ENCODE data around the gene SKA1. TPM values are rescaled to one million over a fixed set of nuclear protein-coding genes. Genes with fewer than 3 reads are reported as not detected.

The SKA1 gene
- total RNA-seq, 1 experiment from 2014 or later = 20.6 TPM

DNA sequence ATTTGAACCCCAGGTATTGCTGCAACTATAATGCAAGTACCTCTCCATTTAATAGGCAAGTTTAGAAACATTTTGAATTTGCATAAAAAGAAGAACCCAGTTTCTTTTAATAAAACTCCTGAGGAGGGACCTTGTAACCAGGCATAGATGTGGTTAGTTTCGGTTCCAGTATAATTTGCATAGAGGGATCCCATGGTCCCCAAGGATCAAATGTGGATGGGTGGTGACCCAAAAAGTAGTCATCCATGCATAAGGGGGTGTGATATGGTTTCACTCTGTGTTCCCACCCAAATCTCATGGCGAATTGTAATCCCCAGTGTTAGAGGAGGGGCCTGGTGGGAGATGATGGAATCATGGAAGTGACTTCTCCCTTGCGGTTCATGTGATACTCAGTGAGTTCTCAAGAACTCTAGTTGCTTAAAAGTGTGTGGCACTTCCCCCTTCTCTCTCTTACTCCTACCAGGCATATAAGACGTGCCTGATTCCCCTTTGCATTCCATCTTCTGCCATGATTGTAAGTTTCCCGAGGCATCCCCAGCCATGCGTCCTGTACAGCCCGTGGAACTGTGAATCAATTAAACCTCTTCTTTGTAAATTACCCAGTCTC, 40.2 kb upstream of the SKA1 start:
- Histone ChIP-seq H2BK5ac (ENCODE audit: insufficient read length, low read length) (no peak overlapping the region), H2BK20ac (ENCODE audit: low read depth, low read length, poor library complexity, severe bottlenecking) (no peak overlapping the region), H3T11ph (ENCODE audit: low read length) (no peak overlapping the region), H3K27ac (ENCODE audit: insufficient read length, low read depth, low read length) (no peak overlapping the region), H2AK5ac (ENCODE audit: insufficient read length, low read length) (no peak overlapping the region), H3K23ac (ENCODE audit: insufficient read length, low read depth, low read length) (no peak overlapping the region), H4K5ac (ENCODE audit: insufficient read length, low read depth, low read length) (no peak overlapping the region), H2BK12ac (ENCODE audit: insufficient read length, low read depth, low read length) (no peak overlapping the region), H4K8ac (replicated peaks; ENCODE audit: insufficient read length, low read depth, low read length) (no peak overlapping the region), H3K23me2 (ENCODE audit: insufficient read length, low read depth, low read length, poor library complexity, severe bottlenecking) (no peaks in the 10 kb centered on the region), H2AFZ (ENCODE audit: low read length) (no peak overlapping the region), H2BK120ac (ENCODE audit: low read depth, low read length, poor library complexity, severe bottlenecking) (no peak overlapping the region), H4K20me1 (ENCODE audit: control insufficient read depth, insufficient read depth, insufficient read length) (no peaks in the 10 kb centered on the region), H3K18ac (ENCODE audit: insufficient read length, low read depth, low read length) (no peak overlapping the region), H3K4me2 (ENCODE audit: insufficient read depth, insufficient read length, low read length) (no peak overlapping the region), H3K9me3 (ENCODE audit: control insufficient read depth, low read depth, low read length) (no peaks in the 10 kb centered on the region), H3K79me2 (ENCODE audit: insufficient read depth, low read length) (no peaks in the 10 kb centered on the region), H3K4ac (ENCODE audit: low read depth, low read length) (no peak overlapping the region), H4K91ac (ENCODE audit: insufficient read length, low read depth, low read length) (no peak overlapping the region), H3K56ac (ENCODE audit: insufficient read length, low read depth, low read length) (no peak overlapping the region), H3K79me1 (ENCODE audit: insufficient read depth, low read depth, low read length, poor library complexity, severe bottlenecking) (no peaks in the 10 kb centered on the region), H3K4me1 (ENCODE audit: insufficient read depth, low read length) (no peaks in the 10 kb centered on the region), H3K14ac (ENCODE audit: insufficient read depth, low read length) (no peak overlapping the region), H3K9ac (ENCODE audit: extremely low read depth, insufficient read length, low read length) (no peak overlapping the region), H2BK15ac (ENCODE audit: low read depth, low read length) (no peak overlapping the region), H3K27me3 (ENCODE audit: insufficient read depth, low read length) (no peaks in the 10 kb centered on the region)
- no CpG with 5 or more reads among the region's 7 CpGs for WGBS (ENCODE audit: extremely low coverage, insufficient read length, low lambda C conversion rate)
- DNase-seq = no peak
- TF ChIP-seq, protein P1, sequence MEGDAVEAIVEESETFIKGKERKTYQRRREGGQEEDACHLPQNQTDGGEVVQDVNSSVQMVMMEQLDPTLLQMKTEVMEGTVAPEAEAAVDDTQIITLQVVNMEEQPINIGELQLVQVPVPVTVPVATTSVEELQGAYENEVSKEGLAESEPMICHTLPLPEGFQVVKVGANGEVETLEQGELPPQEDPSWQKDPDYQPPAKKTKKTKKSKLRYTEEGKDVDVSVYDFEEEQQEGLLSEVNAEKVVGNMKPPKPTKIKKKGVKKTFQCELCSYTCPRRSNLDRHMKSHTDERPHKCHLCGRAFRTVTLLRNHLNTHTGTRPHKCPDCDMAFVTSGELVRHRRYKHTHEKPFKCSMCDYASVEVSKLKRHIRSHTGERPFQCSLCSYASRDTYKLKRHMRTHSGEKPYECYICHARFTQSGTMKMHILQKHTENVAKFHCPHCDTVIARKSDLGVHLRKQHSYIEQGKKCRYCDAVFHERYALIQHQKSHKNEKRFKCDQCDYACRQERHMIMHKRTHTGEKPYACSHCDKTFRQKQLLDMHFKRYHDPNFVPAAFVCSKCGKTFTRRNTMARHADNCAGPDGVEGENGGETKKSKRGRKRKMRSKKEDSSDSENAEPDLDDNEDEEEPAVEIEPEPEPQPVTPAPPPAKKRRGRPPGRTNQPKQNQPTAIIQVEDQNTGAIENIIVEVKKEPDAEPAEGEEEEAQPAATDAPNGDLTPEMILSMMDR (conservative IDR thresholded peaks at IDR 0.05) = no peak
- no peak overlapping the region for H3K4me3 Mint-ChIP-seq
- peaks cover 0 to 8% (median 1%) of the 10 kb centered on the region in 3 experiments; a peak in 4 of 7 replicates for H3K36me3 Mint-ChIP-seq (ENCODE audit: insufficient read depth in 1 of 3, low read depth in 3 of 3)
- no peak overlapping the region for H3K27ac Mint-ChIP-seq
- peaks cover 3 to 11% of the 10 kb centered on the region in 2 experiments; a peak in 4 of 5 replicates for H3K9me3 Mint-ChIP-seq
- peaks cover 8 to 20% of the 10 kb centered on the region in 2 experiments; a peak in 3 of 4 replicates for H3K4me1 Mint-ChIP-seq
- no peaks in the 10 kb centered on the region; the same call in 1 of the 2 replicates for H3K27me3 Mint-ChIP-seq (ENCODE audit: low read depth)
